ENCODE results near the gene LRRC10B.

Gene LRRC10B

DNA sequence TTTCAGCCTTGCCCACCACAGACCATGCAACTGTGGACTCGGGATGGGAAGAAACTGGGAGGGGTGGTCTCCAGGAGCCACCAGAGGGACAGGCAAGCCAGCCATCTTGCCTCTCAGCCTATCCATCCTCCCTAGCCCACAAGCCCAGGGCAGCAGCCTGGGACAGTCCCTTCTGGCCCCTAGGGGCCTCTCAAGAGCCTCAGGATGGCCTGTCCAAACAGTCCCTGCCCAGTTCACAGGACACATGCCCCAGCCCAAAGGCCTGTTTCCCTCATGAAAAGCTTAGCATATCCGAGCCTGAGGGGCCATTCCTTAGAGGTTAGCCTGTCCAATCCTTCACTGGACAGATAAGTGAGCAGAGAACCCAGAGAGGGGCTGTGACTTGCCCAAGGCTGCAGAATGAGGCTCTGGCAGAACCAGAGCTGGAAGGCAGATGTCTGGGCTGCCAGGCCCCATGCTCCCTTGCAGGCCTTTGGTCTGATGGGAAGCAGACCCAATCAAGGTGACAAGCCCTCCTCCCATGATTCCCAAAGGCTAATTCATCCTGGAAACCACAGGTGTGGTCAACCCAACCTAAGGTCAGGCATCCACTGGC lies 28.2 kb downstream of the LRRC10B start:
- H3K4me3 ChIP-seq (replicated peaks; ENCODE audit: low read depth, low read length) = no peak overlapping the region
- DNase-seq (ENCODE audit: low read depth) = no peak
- TF ChIP-seq, protein P1, sequence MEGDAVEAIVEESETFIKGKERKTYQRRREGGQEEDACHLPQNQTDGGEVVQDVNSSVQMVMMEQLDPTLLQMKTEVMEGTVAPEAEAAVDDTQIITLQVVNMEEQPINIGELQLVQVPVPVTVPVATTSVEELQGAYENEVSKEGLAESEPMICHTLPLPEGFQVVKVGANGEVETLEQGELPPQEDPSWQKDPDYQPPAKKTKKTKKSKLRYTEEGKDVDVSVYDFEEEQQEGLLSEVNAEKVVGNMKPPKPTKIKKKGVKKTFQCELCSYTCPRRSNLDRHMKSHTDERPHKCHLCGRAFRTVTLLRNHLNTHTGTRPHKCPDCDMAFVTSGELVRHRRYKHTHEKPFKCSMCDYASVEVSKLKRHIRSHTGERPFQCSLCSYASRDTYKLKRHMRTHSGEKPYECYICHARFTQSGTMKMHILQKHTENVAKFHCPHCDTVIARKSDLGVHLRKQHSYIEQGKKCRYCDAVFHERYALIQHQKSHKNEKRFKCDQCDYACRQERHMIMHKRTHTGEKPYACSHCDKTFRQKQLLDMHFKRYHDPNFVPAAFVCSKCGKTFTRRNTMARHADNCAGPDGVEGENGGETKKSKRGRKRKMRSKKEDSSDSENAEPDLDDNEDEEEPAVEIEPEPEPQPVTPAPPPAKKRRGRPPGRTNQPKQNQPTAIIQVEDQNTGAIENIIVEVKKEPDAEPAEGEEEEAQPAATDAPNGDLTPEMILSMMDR (IDR thresholded peaks at IDR 0.05; ENCODE audit: low read length, missing control alignments) = no peak

DNA sequence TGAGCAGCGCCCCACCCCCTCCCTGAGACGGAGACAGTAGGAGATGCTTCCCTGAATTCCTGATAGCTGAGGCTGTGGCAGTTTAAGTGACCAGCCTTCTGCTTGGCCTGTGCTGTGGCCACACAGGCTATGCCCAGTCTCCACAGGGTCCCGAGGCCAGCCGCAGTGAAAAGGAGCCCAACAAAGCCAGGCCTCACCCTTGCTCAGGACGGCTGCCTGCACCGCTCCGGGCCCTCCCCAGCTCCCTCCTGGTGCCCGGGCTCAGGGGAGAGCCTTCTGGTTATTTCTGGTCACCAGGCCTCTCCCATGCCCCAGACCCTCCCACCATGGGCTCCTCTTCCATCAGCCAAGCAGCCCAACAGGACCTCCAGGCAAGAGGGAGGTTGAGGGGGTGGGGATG lies 28.8 kb downstream of the LRRC10B start:
- TF ChIP-seq, protein P1 (IDR thresholded peaks at IDR 0.05; ENCODE audit: low read length, missing control alignments) = no peak
- no peak for DNase-seq (ENCODE audit: low read depth)
- no peak overlapping the region for H3K4me3 ChIP-seq (replicated peaks; ENCODE audit: low read depth, low read length)

DNA sequence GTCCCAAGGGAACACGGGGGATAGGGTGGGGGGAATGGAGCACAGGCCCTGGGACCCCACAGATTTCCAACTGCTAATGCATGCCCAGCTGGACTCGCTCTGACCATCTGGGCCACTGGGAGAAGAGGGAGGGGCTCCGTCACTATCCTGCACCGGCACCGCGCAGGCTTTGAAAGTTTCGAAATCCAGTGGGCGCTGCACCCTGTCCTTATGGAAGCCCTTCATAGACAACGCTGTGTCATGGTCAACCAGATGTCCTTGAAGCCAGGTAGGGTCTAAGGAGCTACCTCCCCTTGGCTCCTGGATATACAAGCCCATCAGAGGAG lies 30.1 kb downstream of the LRRC10B start:
- no peak for DNase-seq (ENCODE audit: low read depth)
- H3K4me3 ChIP-seq (replicated peaks; ENCODE audit: low read depth, low read length) = no peak overlapping the region
- TF ChIP-seq, protein P1 (IDR thresholded peaks at IDR 0.05; ENCODE audit: low read length, missing control alignments) = no peak

DNA sequence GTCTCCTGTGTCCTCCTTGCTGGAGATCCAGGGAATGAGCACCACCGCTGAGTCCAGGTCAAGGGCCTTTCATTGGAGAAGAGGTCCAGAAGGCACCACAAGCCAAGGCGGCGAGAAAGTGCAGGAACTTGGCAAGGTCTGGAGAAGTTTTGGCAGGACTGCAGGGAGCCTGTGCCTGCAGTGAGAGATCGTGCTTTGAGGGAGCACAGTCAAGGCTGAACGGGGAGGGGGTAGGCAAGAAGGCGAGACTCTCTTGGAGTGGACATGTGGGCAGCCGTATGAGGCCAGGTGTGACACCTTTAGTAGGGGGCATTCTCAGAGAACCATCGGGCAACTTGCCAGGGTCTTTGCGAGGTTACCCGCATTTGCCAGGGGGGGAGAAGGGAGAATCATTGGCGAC lies 30.5 kb downstream of the LRRC10B start:
- no peak for DNase-seq (ENCODE audit: low read depth)
- no peak overlapping the region for H3K4me3 ChIP-seq (replicated peaks; ENCODE audit: low read depth, low read length)
- TF ChIP-seq, protein P1 (IDR thresholded peaks at IDR 0.05; ENCODE audit: low read length, missing control alignments) = no peak

DNA sequence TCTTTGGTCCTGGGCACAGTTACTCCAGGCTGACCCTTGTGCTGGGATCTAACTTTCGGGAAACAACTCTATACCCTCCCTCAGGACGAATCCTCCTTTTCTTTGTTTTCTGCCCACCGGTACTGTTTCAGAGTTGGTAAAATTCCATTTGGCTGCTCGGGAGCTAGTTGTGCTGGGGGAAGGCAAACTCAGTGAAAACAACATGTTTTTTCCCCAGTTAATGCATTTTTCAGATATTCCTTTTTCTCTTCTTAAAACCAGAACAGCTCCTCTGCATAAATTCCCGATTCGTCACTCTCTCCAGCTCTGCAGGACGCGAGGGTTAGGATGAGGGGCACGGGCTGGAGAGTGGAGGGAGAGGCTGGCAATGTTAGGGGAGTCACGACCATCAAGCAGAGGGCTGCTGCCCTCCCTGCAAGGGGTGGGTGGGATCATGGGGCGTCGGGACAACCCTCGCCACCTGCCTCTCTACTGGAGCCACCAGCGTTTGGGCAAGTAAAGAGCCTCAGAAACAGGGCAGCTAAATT lies 31.3 kb downstream of the LRRC10B start:
- no peak for DNase-seq (ENCODE audit: low read depth)
- H3K4me3 ChIP-seq (replicated peaks; ENCODE audit: low read depth, low read length) = no peak overlapping the region
- TF ChIP-seq, protein P1 (IDR thresholded peaks at IDR 0.05; ENCODE audit: low read length, missing control alignments) = no peak

DNA sequence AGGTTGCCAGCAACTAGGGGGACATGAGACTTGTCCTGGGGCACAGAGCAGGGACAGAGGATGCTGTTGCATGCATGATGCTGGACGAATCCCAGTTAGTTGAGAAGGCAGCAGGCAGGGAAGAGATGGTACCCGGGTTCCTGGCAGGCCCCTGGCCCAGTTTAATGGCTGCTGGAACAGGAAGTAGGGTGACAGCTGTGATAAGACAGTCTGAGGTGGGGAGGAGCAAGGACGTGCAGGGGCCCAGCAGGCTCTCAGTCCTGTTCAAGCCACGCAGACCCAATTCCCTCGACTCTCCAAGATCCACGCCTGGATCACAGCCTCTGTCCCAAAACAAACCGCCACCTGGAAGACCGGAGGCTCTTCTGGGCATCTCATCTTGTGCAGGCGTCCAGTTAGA lies 32.0 kb downstream of the LRRC10B start:
- no peak for DNase-seq (ENCODE audit: low read depth)
- TF ChIP-seq, protein P1 (IDR thresholded peaks at IDR 0.05; ENCODE audit: low read length, missing control alignments) = no peak
- no peak overlapping the region for H3K4me3 ChIP-seq (replicated peaks; ENCODE audit: low read depth, low read length)

DNA sequence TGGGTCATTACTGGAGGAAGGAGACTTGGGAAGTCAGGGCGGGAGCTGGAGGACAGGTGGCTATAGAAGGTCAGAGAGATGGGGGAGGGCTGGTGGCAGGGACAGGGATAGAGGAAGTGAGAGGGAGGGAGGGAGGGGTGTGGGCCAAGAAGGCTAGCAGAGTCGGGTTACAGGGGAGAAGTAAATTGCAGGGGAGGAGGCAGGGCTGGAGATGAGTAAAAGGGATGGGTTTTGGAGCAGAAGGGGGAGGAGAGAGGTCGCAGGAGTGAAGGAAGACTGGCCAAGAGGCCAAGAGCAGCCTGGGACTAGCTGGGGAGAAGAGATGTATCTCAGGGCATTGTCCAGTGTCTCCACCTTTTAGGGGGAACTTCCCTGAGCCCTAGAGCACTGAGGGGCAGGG lies 33.0 kb downstream of the LRRC10B start:
- H3K4me3 ChIP-seq (replicated peaks; ENCODE audit: low read depth, low read length) = no peak overlapping the region
- TF ChIP-seq, protein P1 (IDR thresholded peaks at IDR 0.05; ENCODE audit: low read length, missing control alignments) = no peak
- no peak for DNase-seq (ENCODE audit: low read depth)
